Caco-2 (cell line): Measurements from ENCODE around the gene LRRC8C. TPM values are rescaled to one million over a fixed set of nuclear protein-coding genes. Genes with fewer than 3 reads are reported as not detected.

Experiments
- BruUV-seq: library from RNA; stranded (reverse); fragments of 400-500 nt; replicated peaks from 2 replicates; lab custom pipeline; 2021; lab: Mats Ljungman, UMichigan
- CTCF ChIA-PET: fragments of 300-600 bp; sonication (Branson Sonifier 250); formaldehyde crosslinking; loops from one replicate; lab custom pipeline; 2022; ENCODE audit warnings: antibody characterized with exemption; lab: Charles Lee
- POLR2A ChIA-PET: fragments of 300-600 bp; sonication (Branson Sonifier 250); formaldehyde crosslinking; loops from one replicate; lab custom pipeline; 2022; ENCODE audit warnings: antibody characterized with exemption; lab: Charles Lee
- DNase-seq, 2 experiments: peaks; one replicate each; pipeline versions ENCODE4 v3.0.0 to v3.0.0-alpha.2; 2020 to 2022
- H3K27me3 ChIP-seq: replicated peaks from 2 replicates; pipeline ENCODE4 v1.6.0; 2011; ENCODE audit warnings: low read length; ENCODE audit not compliant: control insufficient read depth, insufficient read depth
- H3K36me3 ChIP-seq: 2 replicates; pipeline ENCODE4 v1.5.1; 2011; ENCODE audit warnings: low read length; ENCODE audit not compliant: control insufficient read depth, insufficient read depth
- H3K4me1 ChIP-seq: fragments of 250-450 bp; sonication (Bioruptor Pico); 2 replicates; pipeline ENCODE4 v1.5.1; 2020; ENCODE audit warnings: mild to moderate bottlenecking
- H3K4me3 ChIP-seq: 2 replicates; pipeline ENCODE4 v1.5.1; 2011; ENCODE audit warnings: low read depth, mild to moderate bottlenecking, control low read depth, low read length
- H3K9me3 ChIP-seq: fragments of 250-450 bp; sonication (Bioruptor Pico); 2 replicates; pipeline ENCODE4 v1.5.1; 2020; ENCODE audit warnings: mild to moderate bottlenecking, moderate library complexity
- H3K27ac Mint-ChIP-seq: one replicate; pipeline ENCODE4 v1.8.0; 2022; ENCODE audit warnings: mixed read lengths; ENCODE audit not compliant: unreplicated experiment
- H3K27me3 Mint-ChIP-seq: one replicate; pipeline ENCODE4 v1.8.0; 2022; ENCODE audit warnings: mixed read lengths; ENCODE audit not compliant: insufficient read depth, unreplicated experiment
- H3K36me3 Mint-ChIP-seq: one replicate; pipeline ENCODE4 v1.8.0; 2022; ENCODE audit warnings: mild to moderate bottlenecking, mixed read lengths; ENCODE audit not compliant: insufficient read depth, unreplicated experiment
- H3K4me1 Mint-ChIP-seq: one replicate; pipeline ENCODE4 v1.8.0; 2022; ENCODE audit warnings: low read depth, mixed read lengths; ENCODE audit not compliant: unreplicated experiment
- H3K4me3 Mint-ChIP-seq: one replicate; pipeline ENCODE4 v1.8.0; 2022; ENCODE audit warnings: mild to moderate bottlenecking, moderate library complexity, mixed read lengths; ENCODE audit not compliant: unreplicated experiment
- H3K9me3 Mint-ChIP-seq: one replicate; pipeline ENCODE4 v1.8.0; 2022; ENCODE audit warnings: mixed read lengths; ENCODE audit not compliant: unreplicated experiment
- CTCF ChIP-seq, 2 experiments: fragments of 200-600 bp in 1 of 2; IDR thresholded peaks; 1 replicate in 1 of 2; 2 replicates in 1 of 2; pipeline versions ENCODE4 v1.5.1 to v1.8.0; 2011 to 2022; ENCODE audit warnings: antibody characterized with exemption in 1 of 2, control low read depth in 1 of 2, inconsistent platforms in 1 of 2, low read depth in 1 of 2, low read length in 1 of 2, mild to moderate bottlenecking in 1 of 2, moderate library complexity in 1 of 2; ENCODE audit not compliant: insufficient read depth in 1 of 2, severe bottlenecking in 1 of 2, unreplicated experiment in 1 of 2
- intact Hi-C: fragments of 100-400 bp; cut with micrococcal nuclease; formaldehyde crosslinking; loops from one replicate; pipeline ENCODE4 v1.10.0; 2022; ENCODE audit not compliant: unreplicated experiment
- total RNA-seq: library from RNA; stranded (reverse); gene quantifications from 2 replicates; pipeline ENCODE4 v1.2.3, GENCODE V29; 2022

The LRRC8C gene
- total RNA-seq, 1 experiment from 2014 or later = 0.11 TPM

- Histone ChIP-seq H3K4me1 (no peaks in the 10 kb centered on the region), H3K36me3 (no peaks in the 10 kb centered on the region), H3K4me3 (no peak overlapping the region), H3K9me3 (no peaks in the 10 kb centered on the region), H3K27me3 (no peaks in the 10 kb centered on the region)
- BruUV-seq = no TSS peak
- intact Hi-C loops = no loop called here
- no peak for TF ChIP-seq CTCF (IDR thresholded peaks at IDR 0.05; ENCODE audit: insufficient read depth in 1 of 2, low read depth in 1 of 2, low read length in 1 of 2, severe bottlenecking in 1 of 2, unreplicated experiment in 1 of 2)
- Mint-ChIP-seq H3K36me3 (no peaks in the 10 kb centered on the region), H3K27ac (no peak overlapping the region), H3K4me3 (no peak overlapping the region), H3K9me3 (no peaks in the 10 kb centered on the region), H3K4me1 (no peaks in the 10 kb centered on the region), H3K27me3 (peaks cover 5% of the 10 kb centered on the region)
- CTCF ChIA-PET = no interaction called here
- no peak for DNase-seq
- POLR2A ChIA-PET = no interaction called here
These were observed 25.0 kb downstream of the LRRC8C start for GRCh38 chr1:89657886-89658285.

GRCh38 chr1:89659322-89660081, 26.6 kb downstream of the LRRC8C start:
- no peak overlapping the region for H3K27ac Mint-ChIP-seq
- intact Hi-C loops = no loop called here
- H3K27me3 Mint-ChIP-seq = peaks cover 5% of the 10 kb centered on the region

More at GRCh38 chr1:89659322-89660081, 26.6 kb downstream of the LRRC8C start:
- Mint-ChIP-seq H3K9me3 (no peaks in the 10 kb centered on the region), H3K4me1 (no peaks in the 10 kb centered on the region), H3K4me3 (no peak overlapping the region), H3K36me3 (no peaks in the 10 kb centered on the region)
- H3K4me3 ChIP-seq = no peak overlapping the region
- CTCF ChIA-PET = no interaction called here
- no peaks in the 10 kb centered on the region for H3K36me3 ChIP-seq
- no peak for TF ChIP-seq CTCF (IDR thresholded peaks at IDR 0.05; ENCODE audit: insufficient read depth in 1 of 2, low read depth in 1 of 2, low read length in 1 of 2, severe bottlenecking in 1 of 2, unreplicated experiment in 1 of 2)
- no peaks in the 10 kb centered on the region for H3K4me1 ChIP-seq
- DNase-seq = no peak
- H3K27me3 ChIP-seq = no peaks in the 10 kb centered on the region
- POLR2A ChIA-PET = no interaction called here
- H3K9me3 ChIP-seq = no peaks in the 10 kb centered on the region
- BruUV-seq = no TSS peak
